IPS DF 6.9 (cell line): ENCODE data around the gene DLGAP1.

Experiments used
- DNase-seq: peaks from one replicate; pipeline ENCODE4 v3.0.0-alpha.2; 2013; ENCODE audit warnings: low read depth, low spot score
- H3K27ac ChIP-seq: one replicate; pipeline ENCODE4 v1.5.1; 2013; ENCODE audit warnings: low read length, control low read depth
- H3K27me3 ChIP-seq: 2 replicates; pipeline ENCODE4 v1.6.1; 2013; ENCODE audit warnings: mild to moderate bottlenecking, low read length; ENCODE audit not compliant: control insufficient read depth, insufficient read depth
- H3K36me3 ChIP-seq: 2 replicates; pipeline ENCODE4 v1.6.1; 2013; ENCODE audit warnings: low read length; ENCODE audit not compliant: control insufficient read depth, insufficient read depth
- H3K4me1 ChIP-seq: 2 replicates; pipeline ENCODE4 v1.6.1; 2013; ENCODE audit warnings: low read length; ENCODE audit not compliant: control insufficient read depth, insufficient read depth
- H3K4me3 ChIP-seq: 2 replicates; pipeline ENCODE4 v1.5.1; 2013; ENCODE audit warnings: mild to moderate bottlenecking, low read length
- H3K9me3 ChIP-seq: 2 replicates; pipeline ENCODE4 v1.6.1; 2013; ENCODE audit warnings: low read length, inconsistent platforms; ENCODE audit not compliant: control insufficient read depth, insufficient read depth
- WGBS: extraction: QIAGEN DNeasy Blood & Tissue Kit; methylation state at CpG from one replicate; pipeline ENCODE4 v1.1.7; 2013; ENCODE audit warnings: mixed read lengths, missing lambda C conversion rate; ENCODE audit not compliant: insufficient read length, insufficient coverage; 5-methylcytosine and 5-hydroxymethylcytosine counted together

Gene DLGAP1

GRCh38 chr18:4134700-4135099 is 320.4 kb downstream of the DLGAP1 start:
- H3K36me3 ChIP-seq: no peaks in the 10 kb centered on the region
- H3K4me1 ChIP-seq: 0 out of 2 replicates have a peak, but pooled peaks cover 2% of the 10 kb centered on the region
- no peak overlapping the region for H3K4me3 ChIP-seq
- no peak overlapping the region for H3K27ac ChIP-seq
- H3K27me3 ChIP-seq: no peaks in the 10 kb centered on the region
- no CpG with 5 or more reads among the region's 6 CpGs for WGBS
- DNase-seq: no peak
- no peaks in the 10 kb centered on the region for H3K9me3 ChIP-seq

GRCh38 chr18:4130734-4131719 is 324.1 kb downstream of the DLGAP1 start:
- Histone ChIP-seq H3K9me3 (no peaks in the 10 kb centered on the region), H3K27me3 (no peaks in the 10 kb centered on the region), H3K36me3 (no peaks in the 10 kb centered on the region), H3K27ac (no peak overlapping the region), H3K4me3 (no peak overlapping the region), H3K4me1 (peaks cover 6% of the 10 kb centered on the region; the same call in 1 of the 2 replicates)
- WGBS: no CpG with 5 or more reads among the region's 12 CpGs
- DNase-seq: no peak

- H3K27me3 ChIP-seq: no peaks in the 10 kb centered on the region
- no peaks in the 10 kb centered on the region for H3K36me3 ChIP-seq
- H3K27ac ChIP-seq: no peak overlapping the region
- peaks cover 6% of the 10 kb centered on the region; the same call in 1 of the 2 replicates for H3K4me1 ChIP-seq
- H3K9me3 ChIP-seq: no peaks in the 10 kb centered on the region
- no CpG with 5 or more reads among the region's 1 CpG for WGBS
- no peak overlapping the region for H3K4me3 ChIP-seq
- DNase-seq: no peak
These were observed 328.2 kb downstream of the DLGAP1 start for GRCh38 chr18:4126939-4127338.

GRCh38 chr18:4125627-4126230 is 329.4 kb downstream of the DLGAP1 start:
- H3K27ac ChIP-seq: no peak overlapping the region
- no peaks in the 10 kb centered on the region for H3K36me3 ChIP-seq
- no peaks in the 10 kb centered on the region for H3K27me3 ChIP-seq
- no peak for DNase-seq
- no CpG with 5 or more reads among the region's 6 CpGs for WGBS
- H3K4me1 ChIP-seq: peaks cover 9% of the 10 kb centered on the region; the same call in 1 of the 2 replicates
- H3K4me3 ChIP-seq: no peak overlapping the region
- no peaks in the 10 kb centered on the region for H3K9me3 ChIP-seq

GRCh38 chr18:4125224-4125623 is 329.9 kb downstream of the DLGAP1 start:
- Histone ChIP-seq H3K4me3 (no peak overlapping the region), H3K36me3 (no peaks in the 10 kb centered on the region), H3K27me3 (no peaks in the 10 kb centered on the region), H3K4me1 (peaks cover 10% of the 10 kb centered on the region; the same call in 1 of the 2 replicates), H3K27ac (no peak overlapping the region), H3K9me3 (no peaks in the 10 kb centered on the region)
- DNase-seq: no peak

- H3K4me3 ChIP-seq: no peak overlapping the region
- H3K27ac ChIP-seq: no peak overlapping the region
- no CpG with 5 or more reads among the region's 1 CpG for WGBS
- H3K9me3 ChIP-seq: no peaks in the 10 kb centered on the region
- H3K36me3 ChIP-seq: no peaks in the 10 kb centered on the region
- peaks cover 10% of the 10 kb centered on the region; the same call in 1 of the 2 replicates for H3K4me1 ChIP-seq
- H3K27me3 ChIP-seq: no peaks in the 10 kb centered on the region
- DNase-seq: no peak
These were observed 335.3 kb downstream of the DLGAP1 start for GRCh38 chr18:4119813-4120212.

GRCh38 chr18:4119127-4119648 is 335.9 kb downstream of the DLGAP1 start:
- no peaks in the 10 kb centered on the region for H3K36me3 ChIP-seq
- peak; percentile 71 for DNase-seq
- no peaks in the 10 kb centered on the region for H3K9me3 ChIP-seq
- peaks cover 10% of the 10 kb centered on the region; the same call in 1 of the 2 replicates for H3K4me1 ChIP-seq
- no peaks in the 10 kb centered on the region for H3K27me3 ChIP-seq
- no peak overlapping the region for H3K4me3 ChIP-seq
- no peak overlapping the region for H3K27ac ChIP-seq
- WGBS: no CpG with 5 or more reads among the region's 7 CpGs

- DNase-seq: no peak
- WGBS: no CpG with 5 or more reads among the region's 1 CpG
- no peaks in the 10 kb centered on the region for H3K9me3 ChIP-seq
- H3K27me3 ChIP-seq: no peaks in the 10 kb centered on the region
- no peak overlapping the region for H3K27ac ChIP-seq
- no peaks in the 10 kb centered on the region for H3K36me3 ChIP-seq
- peaks cover 4% of the 10 kb centered on the region; the same call in 1 of the 2 replicates for H3K4me1 ChIP-seq
- H3K4me3 ChIP-seq: no peak overlapping the region
These were observed 347.1 kb downstream of the DLGAP1 start for GRCh38 chr18:4108016-4108415.

- peaks cover 4% of the 10 kb centered on the region; the same call in 1 of the 2 replicates for H3K4me1 ChIP-seq
- H3K27ac ChIP-seq: no peak overlapping the region
- DNase-seq: no peak
- H3K36me3 ChIP-seq: no peaks in the 10 kb centered on the region
- no peaks in the 10 kb centered on the region for H3K27me3 ChIP-seq
- WGBS: no CpG with 5 or more reads among the region's 12 CpGs
- no peaks in the 10 kb centered on the region for H3K9me3 ChIP-seq
- no peak overlapping the region for H3K4me3 ChIP-seq
These were observed 348.0 kb downstream of the DLGAP1 start for GRCh38 chr18:4107049-4107467.

- no peaks in the 10 kb centered on the region for H3K36me3 ChIP-seq
These were observed 348.6 kb downstream of the DLGAP1 start for GRCh38 chr18:4106407-4107033.

More at GRCh38 chr18:4106407-4107033, 348.6 kb downstream of the DLGAP1 start:
- H3K27me3 ChIP-seq: no peaks in the 10 kb centered on the region
- no peaks in the 10 kb centered on the region for H3K9me3 ChIP-seq
- no peak overlapping the region for H3K27ac ChIP-seq
- WGBS: no CpG with 5 or more reads among the region's 13 CpGs
- H3K4me3 ChIP-seq: no peak overlapping the region
- peak; percentile 66 for DNase-seq
- peaks cover 4% of the 10 kb centered on the region; the same call in 1 of the 2 replicates for H3K4me1 ChIP-seq
